Fibroblast of lung (primary cell): ENCODE data around the gene ADAR.

ENCODE experiments used
- CTCF ChIP-seq, 2 donors: IDR thresholded peaks in 1 of 2; conservative IDR thresholded peaks in 1 of 2; 1 replicate in 1 of 2; 2 replicates in 1 of 2; pipeline ENCODE4 v1.5.1; 2011 to 2012; ENCODE audit warnings: low read length in 2 of 2, control low read depth in 1 of 2, inconsistent platforms in 1 of 2, low read depth in 1 of 2, mild to moderate bottlenecking in 1 of 2
- EZH2 ChIP-seq: IDR thresholded peaks from 2 replicates; pipeline ENCODE4 v1.5.1; 2012; ENCODE audit warnings: low read length, control low read depth, mild to moderate bottlenecking; ENCODE audit errors: missing control alignments

GRCh38 chr1:154568157-154568815 is 39.7 kb downstream of the ADAR start:
- TF ChIP-seq CTCF (conservative IDR thresholded peaks at IDR 0.05 in 1 of 2, IDR thresholded peaks at IDR 0.05 in 1 of 2; ENCODE audit: low read depth in 1 of 2, low read length in 2 of 2) (no peak), EZH2 (peak; percentile 40)
